Body of pancreas (tissue), 4 donors: ENCODE measurements around the gene YIPF5. TPM values are rescaled to one million over a fixed set of nuclear protein-coding genes. Genes with fewer than 3 reads are reported as not detected.

ENCODE experiments used
- ATAC-seq: fragments of 150-250 bp; one replicate; pipeline ENCODE4 v1.9.1; 2016
- DNase-seq, 4 donors: peaks; one replicate each; pipeline ENCODE4 v3.0.0-alpha.2; 2019
- H3K27ac ChIP-seq, 4 donors: fragments of 200-600 bp; sonication (generic); 1 replicate in 3 of 4; 2 replicates in 1 of 4; pipeline versions ENCODE4 v1.5.1 to v1.6.1; 2016 to 2019; ENCODE audit warnings: mild to moderate bottlenecking in 1 of 4, mixed read lengths in 1 of 4, moderate library complexity in 1 of 4
- H3K27me3 ChIP-seq, 2 donors: fragments of 200-600 bp; sonication (generic); one replicate each; pipeline ENCODE4 v1.6.0; 2016; ENCODE audit warnings: mild to moderate bottlenecking in 1 of 2
- H3K36me3 ChIP-seq, 2 donors: fragments of 200-600 bp; sonication (generic); replicated peaks in 1 of 2; 2 replicates each; pipeline ENCODE4 v1.5.1; 2016; ENCODE audit warnings: low read depth in 2 of 2; ENCODE audit not compliant: insufficient read depth in 1 of 2
- H3K4me1 ChIP-seq: fragments of 200-600 bp; sonication (generic); one replicate; pipeline ENCODE4 v1.6.0; 2016
- H3K4me3 ChIP-seq, 2 donors: fragments of 200-600 bp; sonication (generic); 1 replicate in 1 of 2; 2 replicates in 1 of 2; pipeline ENCODE4 v1.5.1; 2016 to 2019
- H3K9me3 ChIP-seq, 3 donors: fragments of 200-600 bp; sonication (generic); 1 replicate in 2 of 3; 2 replicates in 1 of 3; pipeline ENCODE4 v1.5.1; 2016
- POLR2A ChIP-seq, 3 donors: fragments of 450-650 bp; IDR thresholded peaks; one replicate each; pipeline ENCODE4 v1.6.1; 2016; ENCODE audit warnings: antibody characterized with exemption in 3 of 3, mild to moderate bottlenecking in 2 of 3
- WGBS, 2 donors: methylation state at CpG; one replicate each; pipeline ENCODE4 v1.1.5; 2017; 5-methylcytosine and 5-hydroxymethylcytosine counted together
- intact Hi-C: fragments of 100-400 bp; cut with DNase I; formaldehyde crosslinking; loops from one replicate; pipeline ENCODE4 v1.15.1; 2023
- total RNA-seq, 2 donors: library from RNA; depleted of rRNA; stranded (reverse); fragments of >200 nt; gene quantifications; one replicate each; pipeline ENCODE4 v1.1.0, GENCODE V29; 2016
- TF ChIP-seq, protein P1 (sequence below), 7 experiments: fragments of 450-650 bp in 4 of 7; fragments of 200-600 bp in 3 of 7; sonication (generic) in 3 of 7; IDR thresholded peaks; one replicate each; pipeline ENCODE4 v1.5.1; 2016 to 2019; ENCODE audit warnings: antibody characterized with exemption in 7 of 7

The YIPF5 gene
- total RNA-seq, 2 donors from 2014 or later = 18.9 to 20.4 TPM

DNA sequence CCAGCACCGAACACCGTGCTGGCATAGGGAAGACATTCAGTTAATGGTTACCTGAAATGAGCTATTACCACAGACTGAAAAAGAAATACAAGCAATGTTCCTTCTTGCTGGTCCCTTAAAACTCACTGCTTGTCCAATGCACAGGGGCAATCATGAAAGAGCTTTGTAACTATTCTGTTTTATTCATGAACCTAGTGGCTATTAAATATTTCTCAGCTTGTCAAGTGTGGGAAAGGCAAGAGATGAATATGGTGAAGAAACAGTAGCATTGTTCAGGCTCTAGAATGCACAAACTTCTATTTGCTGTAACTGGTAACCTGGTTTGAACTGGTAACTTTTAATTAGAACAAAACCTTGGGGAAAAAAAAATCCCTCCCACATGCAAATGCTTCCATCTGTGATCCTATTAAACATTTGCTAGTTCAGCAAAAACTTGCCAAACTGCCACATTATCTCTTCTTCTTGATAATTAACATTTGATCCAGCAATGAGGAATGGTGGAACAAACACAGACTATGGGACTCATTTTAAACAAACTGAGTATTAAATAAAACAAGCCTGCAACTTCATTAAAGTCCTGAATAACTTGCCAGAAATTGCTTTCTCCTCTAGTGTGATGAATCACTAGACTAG, 36.1 kb downstream of the YIPF5 start:
- H3K4me1 ChIP-seq = no peaks in the 10 kb centered on the region
- WGBS, 2 donors = 46 to 49% methylated on average over 2 of the region's 2 CpGs
- TF ChIP-seq POLR2A (IDR thresholded peaks at IDR 0.05) = no peak
- TF ChIP-seq, protein P1, sequence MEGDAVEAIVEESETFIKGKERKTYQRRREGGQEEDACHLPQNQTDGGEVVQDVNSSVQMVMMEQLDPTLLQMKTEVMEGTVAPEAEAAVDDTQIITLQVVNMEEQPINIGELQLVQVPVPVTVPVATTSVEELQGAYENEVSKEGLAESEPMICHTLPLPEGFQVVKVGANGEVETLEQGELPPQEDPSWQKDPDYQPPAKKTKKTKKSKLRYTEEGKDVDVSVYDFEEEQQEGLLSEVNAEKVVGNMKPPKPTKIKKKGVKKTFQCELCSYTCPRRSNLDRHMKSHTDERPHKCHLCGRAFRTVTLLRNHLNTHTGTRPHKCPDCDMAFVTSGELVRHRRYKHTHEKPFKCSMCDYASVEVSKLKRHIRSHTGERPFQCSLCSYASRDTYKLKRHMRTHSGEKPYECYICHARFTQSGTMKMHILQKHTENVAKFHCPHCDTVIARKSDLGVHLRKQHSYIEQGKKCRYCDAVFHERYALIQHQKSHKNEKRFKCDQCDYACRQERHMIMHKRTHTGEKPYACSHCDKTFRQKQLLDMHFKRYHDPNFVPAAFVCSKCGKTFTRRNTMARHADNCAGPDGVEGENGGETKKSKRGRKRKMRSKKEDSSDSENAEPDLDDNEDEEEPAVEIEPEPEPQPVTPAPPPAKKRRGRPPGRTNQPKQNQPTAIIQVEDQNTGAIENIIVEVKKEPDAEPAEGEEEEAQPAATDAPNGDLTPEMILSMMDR (IDR thresholded peaks at IDR 0.05) = no peak
- H3K9me3 ChIP-seq = no peaks in the 10 kb centered on the region
- DNase-seq (no peak), ATAC-seq (no peak)
- H3K36me3 ChIP-seq = no peaks in the 10 kb centered on the region
- no peak overlapping the region for H3K4me3 ChIP-seq
- intact Hi-C loops = no loop called here
- H3K27me3 ChIP-seq = no peaks in the 10 kb centered on the region
- H3K27ac ChIP-seq = no peak overlapping the region

DNA sequence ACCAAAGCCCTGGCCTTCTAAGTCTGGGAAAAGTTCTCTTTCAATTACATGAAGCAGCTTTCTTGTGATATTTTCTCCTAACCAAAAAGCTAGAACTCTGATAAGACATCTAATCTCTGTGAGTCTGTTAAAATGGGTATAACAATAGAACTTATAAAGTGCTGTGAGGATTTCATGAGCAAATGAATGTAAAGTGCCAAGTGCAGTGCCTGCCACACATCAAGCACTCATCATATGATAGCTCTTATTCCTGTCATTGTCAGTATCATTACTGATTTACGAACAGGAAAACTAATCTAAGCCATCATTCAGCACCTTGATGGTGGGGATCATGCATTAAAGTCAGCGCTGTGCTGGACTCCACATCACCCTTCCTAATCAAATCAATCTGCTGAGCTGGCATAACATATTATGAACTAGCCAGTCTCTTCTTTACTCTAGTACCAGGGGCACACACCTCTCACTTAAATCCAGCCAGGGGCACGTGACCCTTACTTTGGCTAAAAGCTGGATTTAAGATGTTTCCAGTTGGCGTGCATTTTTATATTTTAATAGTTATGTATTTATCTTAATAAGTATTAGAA, 37.3 kb downstream of the YIPF5 start:
- intact Hi-C loops = no loop called here
- DNase-seq (no peak), ATAC-seq (no peak)
- no peaks in the 10 kb centered on the region for H3K4me1 ChIP-seq
- no peaks in the 10 kb centered on the region for H3K36me3 ChIP-seq
- H3K27ac ChIP-seq = no peak overlapping the region
- no peak for TF ChIP-seq POLR2A (IDR thresholded peaks at IDR 0.05)
- TF ChIP-seq, protein P1 (IDR thresholded peaks at IDR 0.05) = no peak
- no peaks in the 10 kb centered on the region for H3K9me3 ChIP-seq
- WGBS, 2 donors = 87 to 91% methylated on average over 4 of the region's 4 CpGs
- no peak overlapping the region for H3K4me3 ChIP-seq
- H3K27me3 ChIP-seq = no peaks in the 10 kb centered on the region

DNA sequence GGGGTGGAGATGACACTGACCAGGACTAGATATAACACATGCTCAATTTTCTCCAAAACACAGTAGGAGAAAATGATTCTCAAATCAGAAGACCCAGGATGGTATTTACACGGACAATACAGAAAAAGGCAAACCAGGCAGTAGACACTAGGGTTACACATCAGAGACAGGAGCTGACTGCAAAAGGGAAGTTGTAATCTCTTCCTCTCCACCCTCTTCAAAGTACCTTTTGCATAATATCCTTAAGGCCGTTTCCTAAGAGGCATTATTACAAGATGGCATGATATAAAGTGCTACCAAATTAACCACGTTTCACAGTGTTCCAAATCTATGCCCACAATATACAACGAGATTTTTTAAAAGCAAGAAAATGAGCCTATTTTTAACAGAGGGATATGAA, 39.2 kb downstream of the YIPF5 start:
- no peaks in the 10 kb centered on the region for H3K36me3 ChIP-seq
- no peak overlapping the region for H3K4me3 ChIP-seq
- DNase-seq (no peak), ATAC-seq (no peak)
- TF ChIP-seq, protein P1 (IDR thresholded peaks at IDR 0.05) = no peak
- no peak for TF ChIP-seq POLR2A (IDR thresholded peaks at IDR 0.05)
- no peaks in the 10 kb centered on the region for H3K4me1 ChIP-seq
- H3K27ac ChIP-seq = no peak overlapping the region
- intact Hi-C loops = no loop called here
- H3K27me3 ChIP-seq = no peaks in the 10 kb centered on the region
- H3K9me3 ChIP-seq = no peaks in the 10 kb centered on the region
- 65 to 70% methylated on average over 4 of the region's 4 CpGs for whole genome bisulfite sequencing, 2 donors

DNA sequence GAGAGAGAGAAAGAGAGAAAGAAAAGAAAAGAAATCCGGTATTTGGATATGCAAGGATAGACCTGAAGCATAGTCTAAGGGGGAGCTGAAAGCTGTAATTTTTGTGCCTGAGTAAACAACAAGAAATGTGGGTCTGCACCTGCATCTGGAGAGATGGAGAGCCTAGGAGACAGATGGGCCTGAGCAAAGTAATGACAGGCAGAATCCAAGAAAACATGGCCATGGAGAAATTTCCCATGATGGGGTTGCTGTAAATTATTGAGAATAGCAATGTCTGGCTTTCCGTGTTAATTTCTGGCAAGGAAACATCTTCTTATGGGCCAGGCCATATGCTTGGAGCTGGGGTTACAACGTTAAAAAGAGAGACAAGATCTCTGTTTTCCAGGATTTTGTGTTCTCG, 40.2 kb downstream of the YIPF5 start:
- TF ChIP-seq, protein P1 (IDR thresholded peaks at IDR 0.05) = no peak
- no peak for TF ChIP-seq POLR2A (IDR thresholded peaks at IDR 0.05)
- H3K27me3 ChIP-seq = no peaks in the 10 kb centered on the region
- no peak overlapping the region for H3K4me3 ChIP-seq
- no peaks in the 10 kb centered on the region for H3K4me1 ChIP-seq
- no peak overlapping the region for H3K27ac ChIP-seq
- intact Hi-C loops = no loop called here
- DNase-seq = no peak
- no peak for ATAC-seq
- H3K9me3 ChIP-seq = no peaks in the 10 kb centered on the region
- WGBS, 2 donors = 79 to 84% methylated on average over 4 of the region's 4 CpGs
- no peaks in the 10 kb centered on the region for H3K36me3 ChIP-seq

DNA sequence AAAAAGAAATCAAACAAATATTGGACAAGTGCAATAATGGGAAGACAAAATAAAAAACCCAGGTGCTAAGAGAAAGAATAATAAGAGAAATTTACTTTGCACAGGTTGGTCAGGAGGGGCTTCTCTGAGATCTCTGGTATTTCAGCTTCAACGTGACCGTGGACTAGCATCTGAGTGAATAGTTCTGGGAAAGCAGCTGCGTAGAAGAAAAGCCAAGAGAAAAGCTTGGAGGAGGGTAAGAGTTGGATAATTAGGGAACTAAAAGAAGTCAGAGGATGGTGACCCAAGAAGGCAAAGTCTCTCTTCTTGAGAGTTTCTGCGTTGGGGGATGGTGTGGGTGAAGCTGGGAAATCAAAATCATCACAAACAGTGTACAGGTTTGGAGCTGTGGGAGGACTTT, 41.6 kb downstream of the YIPF5 start:
- no peak overlapping the region for H3K27ac ChIP-seq
- WGBS, 2 donors = 82 to 92% methylated on average over 4 of the region's 4 CpGs

More for the DNA sequence above, 41.6 kb downstream of the YIPF5 start:
- DNase-seq = no peak
- H3K27me3 ChIP-seq = no peaks in the 10 kb centered on the region
- no peaks in the 10 kb centered on the region for H3K36me3 ChIP-seq
- H3K4me3 ChIP-seq = no peak overlapping the region
- intact Hi-C loops = no loop called here
- no peaks in the 10 kb centered on the region for H3K4me1 ChIP-seq
- TF ChIP-seq, protein P1 (IDR thresholded peaks at IDR 0.05) = no peak
- no peak for TF ChIP-seq POLR2A (IDR thresholded peaks at IDR 0.05)
- no peak for ATAC-seq
- no peaks in the 10 kb centered on the region for H3K9me3 ChIP-seq
